Neural cell (in vitro differentiated cells): ENCODE data around the gene SPDYE1. TPM values are rescaled to one million over a fixed set of nuclear protein-coding genes. Genes with fewer than 3 reads are reported as not detected.

Experiments
- H2AFZ ChIP-seq: fragments of 200-600, 300-800 bp; sonication (generic), shearing (Covaris generic); 2 replicates; pipeline ENCODE4 v1.6.0; 2014; ENCODE audit warnings: low read depth, mild to moderate bottlenecking, antibody characterized with exemption, low read length, moderate library complexity
- H3F3A ChIP-seq: fragments of 200-600 bp; shearing (Covaris generic); 2 replicates; pipeline ENCODE4 v1.6.1; 2016; ENCODE audit warnings: mild to moderate bottlenecking, moderate library complexity, mixed read lengths, antibody characterized with exemption, low read length; ENCODE audit not compliant: insufficient read depth, poor library complexity, severe bottlenecking
- H3K27ac ChIP-seq: fragments of 200-600, 300-800 bp; sonication (generic), shearing (Covaris generic); 2 replicates; pipeline ENCODE4 v1.5.1; 2014; ENCODE audit warnings: mild to moderate bottlenecking, low read length, moderate library complexity
- H3K27me3 ChIP-seq: fragments of 300-800, 200-600 bp; sonication (generic), shearing (Covaris generic); 2 replicates; pipeline ENCODE4 v1.6.0; 2014; ENCODE audit warnings: mild to moderate bottlenecking, low read depth, low read length, moderate library complexity; ENCODE audit not compliant: insufficient read depth
- H3K36me3 ChIP-seq: fragments of 300-800, 200-600 bp; sonication (generic), shearing (Covaris generic); 2 replicates; pipeline ENCODE4 v1.5.1; 2014; ENCODE audit warnings: mild to moderate bottlenecking, antibody characterized with exemption, low read length, moderate library complexity; ENCODE audit not compliant: insufficient read depth
- H3K4me2 ChIP-seq: fragments of 300-800, 200-600 bp; sonication (generic), shearing (Covaris generic); 2 replicates; pipeline ENCODE4 v1.6.0; 2014; ENCODE audit warnings: mild to moderate bottlenecking, low read length
- H3K4me3 ChIP-seq: fragments of 300-800, 200-600 bp; sonication (generic), shearing (Covaris generic); 2 replicates; pipeline ENCODE4 v1.5.1; 2014; ENCODE audit warnings: mild to moderate bottlenecking, low read length, moderate library complexity
- H3K79me2 ChIP-seq: fragments of 200-600 bp; shearing (Covaris generic); replicated peaks from 2 replicates; pipeline ENCODE4 v1.6.0; 2014; ENCODE audit warnings: mild to moderate bottlenecking, low read length, moderate library complexity; ENCODE audit not compliant: insufficient read depth
- H3K9ac ChIP-seq: fragments of 300-800, 200-600 bp; sonication (generic), shearing (Covaris generic); 2 replicates; pipeline ENCODE4 v1.6.1; 2016; ENCODE audit warnings: mild to moderate bottlenecking, low read length, mixed read lengths
- H3K9me2 ChIP-seq: fragments of 200-600 bp; shearing (Covaris generic); 2 replicates; pipeline ENCODE4 v1.6.1; 2016; ENCODE audit warnings: mild to moderate bottlenecking, low read length, mixed read lengths; ENCODE audit not compliant: insufficient read depth
- H3K9me3 ChIP-seq: fragments of 200-600, 300-800 bp; sonication (generic), shearing (Covaris generic); 2 replicates; pipeline ENCODE4 v1.6.1; 2016; ENCODE audit warnings: mild to moderate bottlenecking, mixed run types, low read length, moderate library complexity, mixed read lengths
- H4K20me1 ChIP-seq: fragments of 200-600 bp; shearing (Covaris generic); 2 replicates; pipeline ENCODE4 v1.6.1; 2016; ENCODE audit warnings: mild to moderate bottlenecking, mixed run types; ENCODE audit not compliant: insufficient read depth
- CTCF ChIP-seq: fragments of 450-650 bp; IDR thresholded peaks from 2 replicates; pipeline ENCODE4 v1.5.1; 2014; ENCODE audit warnings: antibody characterized with exemption, mild to moderate bottlenecking, moderate library complexity; ENCODE audit not compliant: poor library complexity, severe bottlenecking
- EP300 ChIP-seq: fragments of 450-650 bp; conservative IDR thresholded peaks from 2 replicates; pipeline ENCODE4 v1.6.1; 2014; ENCODE audit warnings: antibody characterized with exemption, mild to moderate bottlenecking, moderate library complexity; ENCODE audit not compliant: poor library complexity, severe bottlenecking
- EZH2 ChIP-seq: fragments of 200-600, 300-800 bp; shearing (Covaris generic), sonication (generic); IDR thresholded peaks from 2 replicates; pipeline ENCODE4 v1.6.1; 2014; ENCODE audit warnings: antibody characterized with exemption, low read length, borderline replicate concordance, mild to moderate bottlenecking; ENCODE audit not compliant: insufficient read depth, poor library complexity, severe bottlenecking
- MXI1 ChIP-seq: fragments of 450-650 bp; conservative IDR thresholded peaks from 2 replicates; pipeline ENCODE4 v1.6.1; 2014; ENCODE audit warnings: antibody characterized with exemption, mild to moderate bottlenecking; ENCODE audit not compliant: poor library complexity, severe bottlenecking
- POLR2AphosphoS5 ChIP-seq: IDR thresholded peaks from 2 replicates; pipeline ENCODE4 v1.6.1; 2012
- RAD21 ChIP-seq: fragments of 450-650 bp; conservative IDR thresholded peaks from 2 replicates; pipeline ENCODE4 v1.6.1; 2014; ENCODE audit warnings: antibody characterized with exemption, mild to moderate bottlenecking, moderate library complexity
- REST ChIP-seq: IDR thresholded peaks from 2 replicates; pipeline ENCODE4 v1.6.1; 2012; ENCODE audit warnings: borderline replicate concordance
- SMC3 ChIP-seq: fragments of 450-650 bp; conservative IDR thresholded peaks from 2 replicates; pipeline ENCODE4 v1.6.1; 2014; ENCODE audit warnings: antibody characterized with exemption, mild to moderate bottlenecking, moderate library complexity; ENCODE audit not compliant: poor library complexity
- TAF1 ChIP-seq: IDR thresholded peaks from 2 replicates; pipeline ENCODE4 v1.6.1; 2012; ENCODE audit warnings: low read depth
- polyA plus RNA-seq: library from polyadenylated mRNA; depleted of rRNA; stranded (reverse); fragments of >200 nt; gene quantifications from 2 replicates; pipeline ENCODE4 v1.2.3, GENCODE V29; 2014

SPDYE1 gene
- polyA plus RNA-seq, 1 donor from 2014 or later: not detected

- Histone ChIP-seq H3K9me3 (peaks cover 5% of the 10 kb centered on the region), H3K27me3 (no peaks in the 10 kb centered on the region), H3F3A (no peaks in the 10 kb centered on the region), H3K27ac (no peak overlapping the region), H3K79me2 (peaks cover 23% of the 10 kb centered on the region), H3K9ac (no peak overlapping the region), H3K4me3 (no peak overlapping the region), H3K9me2 (no peaks in the 10 kb centered on the region), H3K36me3 (peaks cover 10% of the 10 kb centered on the region), H3K4me2 (no peak overlapping the region), H2AFZ (no peak overlapping the region), H4K20me1 (no peaks in the 10 kb centered on the region)
- TF ChIP-seq REST (no peak), POLR2AphosphoS5 (no peak), EP300 (no peak), CTCF (no peak), EZH2 (no peak), SMC3 (no peak), MXI1 (no peak), TAF1 (no peak), RAD21 (no peak)
Measured at GRCh38 chr7:44050915-44051560, 53.3 kb downstream of the SPDYE1 start.

GRCh38 chr7:44051611-44052220 is 54.0 kb downstream of the SPDYE1 start:
- no peak overlapping the region for H3K4me3 ChIP-seq
- H3F3A ChIP-seq: no peaks in the 10 kb centered on the region
- no peaks in the 10 kb centered on the region for H4K20me1 ChIP-seq
- no peak overlapping the region for H3K9ac ChIP-seq
- H3K9me2 ChIP-seq: no peaks in the 10 kb centered on the region
- no peak overlapping the region for H3K4me2 ChIP-seq
- TF ChIP-seq EZH2 (no peak), POLR2AphosphoS5 (no peak), TAF1 (no peak), RAD21 (no peak), CTCF (no peak), SMC3 (no peak), MXI1 (no peak), EP300 (no peak), REST (no peak)
- no peaks in the 10 kb centered on the region for H3K27me3 ChIP-seq
- H3K79me2 ChIP-seq: peaks cover 16% of the 10 kb centered on the region
- peaks cover 16% of the 10 kb centered on the region for H3K36me3 ChIP-seq
- no peak overlapping the region for H2AFZ ChIP-seq
- no peak overlapping the region for H3K27ac ChIP-seq
- H3K9me3 ChIP-seq: peaks cover 6% of the 10 kb centered on the region
